Measurements from ENCODE around the gene ENAH.
A peak's percentile ranks its signal among the peaks of the same experiment; 100 is the strongest.

DNA sequence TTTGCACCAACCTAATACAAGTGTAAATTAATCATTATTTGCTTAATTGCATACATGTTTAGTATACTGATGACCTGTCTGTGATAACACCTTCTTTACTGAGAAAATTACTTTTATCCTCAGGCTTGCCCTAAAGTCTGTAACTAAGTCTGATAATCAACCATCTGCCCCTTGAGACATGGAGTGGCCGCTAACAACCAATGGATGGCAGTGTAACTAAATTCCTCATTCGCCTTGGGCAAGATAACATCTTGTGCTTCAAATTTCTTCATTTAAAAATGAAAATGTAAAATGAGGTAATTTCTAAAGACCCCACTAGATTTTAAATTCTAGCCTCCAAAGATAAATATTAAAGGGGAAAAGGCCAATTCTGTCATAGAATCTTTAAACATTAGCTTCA lies 85.1 kb downstream of the ENAH start:
- TF ChIP-seq CTCF (IDR thresholded peaks at IDR 0.05; ENCODE audit: low read length) (peak; percentile 26; the same call in 1 of the 2 replicates), EZH2 (IDR thresholded peaks at IDR 0.05; ENCODE audit: borderline replicate concordance, low read length) (no peak)
